ENCODE results near the gene GPRIN1. TPM values are rescaled to one million over a fixed set of nuclear protein-coding genes. Genes with fewer than 3 reads are reported as not detected.

GPRIN1 gene
- total RNA-seq, 1 donor from 2014 or later: 3.2 TPM

GRCh38 chr5:176547802-176548201 is 62.2 kb downstream of the GPRIN1 start:
- ATAC-seq (ENCODE audit: low read depth): no peak
- Mint-ChIP-seq H3K9me3 (no peaks in the 10 kb centered on the region), H3K36me3 (ENCODE audit: low read depth) (peaks cover 2% of the 10 kb centered on the region), H3K4me3 (no peak overlapping the region), H3K27ac (no peak overlapping the region), H3K27me3 (no peaks in the 10 kb centered on the region), H3K4me1 (peaks cover 24% of the 10 kb centered on the region)
- CTCF ChIA-PET: no interaction called here
- intact Hi-C loops (cut with micrococcal nuclease): no loop called here
- TF ChIP-seq, protein P1, sequence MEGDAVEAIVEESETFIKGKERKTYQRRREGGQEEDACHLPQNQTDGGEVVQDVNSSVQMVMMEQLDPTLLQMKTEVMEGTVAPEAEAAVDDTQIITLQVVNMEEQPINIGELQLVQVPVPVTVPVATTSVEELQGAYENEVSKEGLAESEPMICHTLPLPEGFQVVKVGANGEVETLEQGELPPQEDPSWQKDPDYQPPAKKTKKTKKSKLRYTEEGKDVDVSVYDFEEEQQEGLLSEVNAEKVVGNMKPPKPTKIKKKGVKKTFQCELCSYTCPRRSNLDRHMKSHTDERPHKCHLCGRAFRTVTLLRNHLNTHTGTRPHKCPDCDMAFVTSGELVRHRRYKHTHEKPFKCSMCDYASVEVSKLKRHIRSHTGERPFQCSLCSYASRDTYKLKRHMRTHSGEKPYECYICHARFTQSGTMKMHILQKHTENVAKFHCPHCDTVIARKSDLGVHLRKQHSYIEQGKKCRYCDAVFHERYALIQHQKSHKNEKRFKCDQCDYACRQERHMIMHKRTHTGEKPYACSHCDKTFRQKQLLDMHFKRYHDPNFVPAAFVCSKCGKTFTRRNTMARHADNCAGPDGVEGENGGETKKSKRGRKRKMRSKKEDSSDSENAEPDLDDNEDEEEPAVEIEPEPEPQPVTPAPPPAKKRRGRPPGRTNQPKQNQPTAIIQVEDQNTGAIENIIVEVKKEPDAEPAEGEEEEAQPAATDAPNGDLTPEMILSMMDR (IDR thresholded peaks at IDR 0.05): no peak
- no peak for DNase-seq
- POLR2A ChIA-PET: interaction anchor here (1.5 kb wide), 1 partner anchor 10 kb away, joined by 4 read pairs; the partner anchor contains the start of gene RNF44

Other genes with a start within 250 kb of the GPRIN1 start
- 56.6 and 57.5 TPM in 2 replicates for gene KIAA1191, start 248.4 kb downstream of the GPRIN1 start, total RNA-seq
- gene ARL10, start 244.7 kb downstream of the GPRIN1 start, total RNA-seq: 10.9 and 14.3 TPM in 2 replicates
- 50.9 and 65.1 TPM in 2 replicates for gene NOP16, start 221.6 kb downstream of the GPRIN1 start, total RNA-seq
- 113 and 116 TPM in 2 replicates for gene HIGD2A, start 221.4 kb downstream of the GPRIN1 start, total RNA-seq
- gene CLTB, start 193.6 kb downstream of the GPRIN1 start, total RNA-seq: 29.5 and 48.9 TPM in 2 replicates
- gene FAF2, start 161.8 kb downstream of the GPRIN1 start, total RNA-seq: 35.6 and 39.0 TPM in 2 replicates
- gene RNF44, start 72.8 kb downstream of the GPRIN1 start, total RNA-seq: 78.6 and 96.5 TPM in 2 replicates
- 0.31 and 0.42 TPM in 2 replicates for gene CDHR2, start 60.8 kb downstream of the GPRIN1 start, total RNA-seq
- gene SNCB, start 20.4 kb upstream of the GPRIN1 start, total RNA-seq: 0.17 TPM in 1 of 2 replicates, not detected in the other
- not detected in 2 replicates for gene EIF4E1B, start 20.5 kb upstream of the GPRIN1 start, total RNA-seq
- 20.7 and 27.7 TPM in 2 replicates for gene TSPAN17, start 37.3 kb upstream of the GPRIN1 start, total RNA-seq
- gene UNC5A, start 200.4 kb upstream of the GPRIN1 start, total RNA-seq: not detected in 2 replicates